HepG2 (cell line): ENCODE results near the gene ZBTB7A. TPM values are rescaled to one million over a fixed set of nuclear protein-coding genes. Genes with fewer than 3 reads are reported as not detected.
A peak's percentile ranks its signal among the peaks of the same experiment; 100 is the strongest.

Source experiments
- ATF4 ChIP-seq, 2 experiments: fragments of 450-650 bp in 1 of 2; sonication (generic) in 1 of 2; formaldehyde crosslinking; IDR thresholded peaks; 2 replicates each; pipeline versions ENCODE4 v1.5.0 to v1.8.0; 2020 to 2022; ENCODE audit warnings: mild to moderate bottlenecking in 1 of 2, missing genetic modification reagents in 1 of 2
- DPF2 ChIP-seq: sonication (generic); formaldehyde crosslinking; IDR thresholded peaks from 2 replicates; pipeline ENCODE4 v1.4.0; 2020; ENCODE audit warnings: mild to moderate bottlenecking, low read depth, missing genetic modification reagents, borderline replicate concordance
- EED ChIP-seq: sonication (generic); formaldehyde crosslinking; IDR thresholded peaks from 2 replicates; pipeline ENCODE4 v1.5.0; 2020; ENCODE audit warnings: mild to moderate bottlenecking, missing genetic modification reagents
- ETV6 ChIP-seq: sonication (generic); formaldehyde crosslinking; conservative IDR thresholded peaks from 2 replicates; pipeline ENCODE4 v1.4.0; 2020; ENCODE audit warnings: missing genetic modification reagents
- HNF1A ChIP-seq, 2 experiments: sonication (generic) in 1 of 2; formaldehyde crosslinking in 1 of 2; IDR thresholded peaks; 2 replicates each; pipeline versions ENCODE4 v1.4.0 to v1.6.1; 2016 to 2020; ENCODE audit warnings: borderline replicate concordance in 1 of 2, low read depth in 1 of 2, mild to moderate bottlenecking in 1 of 2, missing genetic modification reagents in 1 of 2
- HNRNPUL1 ChIP-seq: fragments of 200-400 bp; formaldehyde crosslinking; IDR thresholded peaks from 2 replicates; pipeline ENCODE4 v1.6.1; 2017; ENCODE audit warnings: low read depth, mild to moderate bottlenecking, low read length, moderate library complexity
- MEIS2 ChIP-seq: sonication (generic); formaldehyde crosslinking; IDR thresholded peaks from 2 replicates; pipeline ENCODE4 v1.9.0; 2021; ENCODE audit warnings: mild to moderate bottlenecking, missing genetic modification reagents
- MYC ChIP-seq: sonication (generic); formaldehyde crosslinking; IDR thresholded peaks from 2 replicates; pipeline ENCODE4 v1.9.0; 2021; ENCODE audit warnings: missing genetic modification reagents, borderline replicate concordance
- NCOA1 ChIP-seq: sonication (generic); formaldehyde crosslinking; IDR thresholded peaks from 2 replicates; pipeline ENCODE4 v1.9.0; 2021; ENCODE audit warnings: missing genetic modification reagents
- PBX3 ChIP-seq: sonication (generic); formaldehyde crosslinking; IDR thresholded peaks from 2 replicates; pipeline ENCODE4 v1.8.1; 2023; ENCODE audit warnings: missing genetic modification reagents, inconsistent platforms, borderline replicate concordance
- POLR2AphosphoS5 ChIP-seq: IDR thresholded peaks from 2 replicates; pipeline ENCODE4 v1.6.1; 2012; ENCODE audit warnings: low read depth, low read length
- RBM22 ChIP-seq: fragments of 200-400 bp; formaldehyde crosslinking; optimal IDR thresholded peaks from 2 replicates; pipeline ENCODE3; 2017; ENCODE audit warnings: mild to moderate bottlenecking, low read length, moderate library complexity
- SAP130 ChIP-seq: IDR thresholded peaks from 2 replicates; pipeline ENCODE4 v1.6.1; 2016; ENCODE audit warnings: low read depth
- TFAP4 ChIP-seq: sonication (generic); IDR thresholded peaks from 2 replicates; pipeline ENCODE4 v1.6.1; 2016; ENCODE audit warnings: low read depth, borderline replicate concordance
- ZFAT ChIP-seq: sonication (generic); formaldehyde crosslinking; conservative IDR thresholded peaks from 2 replicates; pipeline ENCODE4 v1.8.1; 2023; ENCODE audit warnings: missing genetic modification reagents, inconsistent platforms
- ZFY ChIP-seq: sonication (generic); formaldehyde crosslinking; IDR thresholded peaks from 2 replicates; pipeline ENCODE4 v1.4.0; 2020; ENCODE audit warnings: missing genetic modification reagents
- ZNF276 ChIP-seq: sonication (generic); formaldehyde crosslinking; IDR thresholded peaks from 2 replicates; pipeline ENCODE4 v1.4.0; 2020; ENCODE audit warnings: mild to moderate bottlenecking, low read depth, missing genetic modification reagents
- ZNF580 ChIP-seq: IDR thresholded peaks from 2 replicates; pipeline ENCODE4 v1.6.1; 2016; ENCODE audit warnings: low read depth, borderline replicate concordance
- polyA plus RNA-seq, 8 experiments: library from polyadenylated mRNA; depleted of rRNA in 3 of 8; stranded (reverse) in 7 of 8; unstranded in 1 of 8; fragments of >200 nt; fragmentation: Illumina TruSeq in 4 of 8; extraction: Trizol in 4 of 8; gene quantifications; 2 replicates each; pipeline versions ENCODE4 v1.2.1 to v1.2.3, GENCODE V29; 2011 to 2016; ENCODE audit warnings: low read depth in 4 of 8, missing spikeins in 1 of 8, mixed read lengths in 1 of 8; ENCODE audit not compliant: insufficient read depth in 1 of 8
- total RNA-seq, 5 experiments: library from RNA; depleted of rRNA; stranded (reverse); fragments of >200 nt; fragmentation: Illumina TruSeq; extraction: Trizol; gene quantifications; 2 replicates each; pipeline ENCODE4 v1.2.3, GENCODE V29; 2016; ENCODE audit warnings: low read depth in 1 of 5

ZBTB7A gene
- total and polyA plus RNA-seq, 2 of the 13 experiments (the other 11 are each of a cell fraction or from before 2014, with no cell fraction given): 3.6 to 4.0 TPM

GRCh38 chr19:4057931-4058692 lies 8.6 kb downstream of the ZBTB7A start (continued):
- 0 out of 2 replicates have a peak, but pooled peaks have one; percentile 41 for TF ChIP-seq HNRNPUL1
- TF ChIP-seq ZNF580 (CRISPR knock-in tag): no peak
- TF ChIP-seq HNF1A (IDR thresholded peaks at IDR 0.05; ENCODE audit: low read depth): no peak
- no peak; the same call in 1 of the 2 replicates for TF ChIP-seq HNF1A (CRISPR knock-in tag; IDR thresholded peaks at IDR 0.05; ENCODE audit: borderline replicate concordance)
- no peak for TF ChIP-seq ZFAT (CRISPR knock-in tag)
- TF ChIP-seq ETV6 (CRISPR knock-in tag): peak; percentile 51; the same call in 1 of the 2 replicates
- peak; percentile 37; the same call in 1 of the 2 replicates for TF ChIP-seq MYC (CRISPR knock-in tag)
- peak; percentile 44 for TF ChIP-seq RBM22
- peak; percentile 75; the same call in 1 of the 2 replicates for TF ChIP-seq POLR2AphosphoS5
- peak; percentile 84 for TF ChIP-seq SAP130 (CRISPR knock-in tag)
- TF ChIP-seq TFAP4: peak; percentile 52; the same call in 1 of the 2 replicates
- TF ChIP-seq NCOA1 (CRISPR knock-in tag): peak; percentile 37; the same call in 1 of the 2 replicates
- TF ChIP-seq DPF2 (CRISPR knock-in tag): peak; percentile 51; the same call in 1 of the 2 replicates
- TF ChIP-seq EED (CRISPR knock-in tag): peak; percentile 21
- peak in 1 of 2 experiments; percentile 43; a peak in 2 of 4 replicates for TF ChIP-seq ATF4 (CRISPR knock-in tag; IDR thresholded peaks at IDR 0.05)
- TF ChIP-seq ZFY (CRISPR knock-in tag): peak; percentile 94
- no peak for TF ChIP-seq PBX3
- peak; percentile 63; the same call in 1 of the 2 replicates for TF ChIP-seq MEIS2
- no peak for TF ChIP-seq ZNF276
